Left hindlimb (tissue), 1 donor: ENCODE data around the gene DNAH7.

ENCODE experiments used
- DNase-seq: peaks from one replicate; pipeline ENCODE4 v3.0.0-alpha.2; 2018

Gene DNAH7

GRCh38 chr2:195857132-195857531 is 211.5 kb downstream of the DNAH7 start:
- no peak for DNase-seq

DNA sequence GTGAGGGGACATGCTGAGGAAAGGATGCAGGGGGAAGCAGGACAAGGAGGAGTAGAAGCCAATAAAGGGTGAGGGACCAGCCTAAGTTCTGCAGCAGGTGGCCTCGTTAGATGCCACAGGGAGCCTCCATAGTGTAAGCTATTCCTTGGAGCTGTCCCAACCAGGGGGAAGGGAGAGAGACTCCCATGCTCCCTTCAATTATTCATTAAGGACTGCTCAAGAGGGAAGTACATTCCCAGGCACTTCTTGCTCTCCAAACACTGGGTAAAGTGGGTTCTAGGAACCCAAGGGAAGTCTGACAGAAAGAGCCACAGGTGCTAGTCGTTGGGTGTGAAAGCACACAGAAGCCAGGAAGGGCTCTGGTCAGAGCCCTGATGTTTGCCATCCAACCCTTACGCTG is 217.9 kb downstream of the DNAH7 start:
- no peak for DNase-seq

DNA sequence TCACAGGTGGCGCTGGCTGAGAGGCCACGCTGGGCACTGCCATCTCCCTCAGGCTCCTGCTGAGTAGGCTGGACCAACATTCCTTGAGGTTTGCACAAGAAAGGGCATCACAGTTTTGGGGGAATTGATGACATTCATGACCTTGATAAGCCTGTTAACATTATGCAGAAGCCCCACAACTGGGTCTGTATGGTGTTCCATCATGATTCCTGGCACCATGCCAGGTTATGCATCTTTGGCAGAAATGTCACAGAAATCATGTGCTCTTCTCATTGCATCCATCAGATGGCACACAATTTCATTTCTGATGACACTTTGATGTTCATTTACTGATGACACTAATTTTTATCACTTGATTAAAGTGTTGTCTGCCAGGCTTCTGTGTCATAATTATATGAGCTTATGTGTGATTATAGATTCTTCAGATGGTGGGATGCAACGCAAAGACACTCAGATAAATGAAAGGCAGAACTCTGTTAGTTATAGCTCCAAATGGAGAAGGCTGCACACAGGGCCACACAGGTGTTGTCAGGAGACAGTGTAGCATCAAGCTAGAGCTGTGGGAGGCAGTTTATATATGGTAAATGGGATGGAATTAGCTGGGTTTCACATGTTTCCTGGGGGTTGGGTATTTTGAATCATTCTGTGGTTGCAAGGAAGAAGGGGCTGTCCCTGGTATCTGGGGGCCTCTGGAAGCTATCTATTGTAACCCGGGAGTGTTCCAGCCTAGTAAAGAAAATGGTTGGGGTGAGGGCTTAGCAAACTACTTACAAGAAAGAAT is 220.3 kb downstream of the DNAH7 start:
- no peak for DNase-seq

DNA sequence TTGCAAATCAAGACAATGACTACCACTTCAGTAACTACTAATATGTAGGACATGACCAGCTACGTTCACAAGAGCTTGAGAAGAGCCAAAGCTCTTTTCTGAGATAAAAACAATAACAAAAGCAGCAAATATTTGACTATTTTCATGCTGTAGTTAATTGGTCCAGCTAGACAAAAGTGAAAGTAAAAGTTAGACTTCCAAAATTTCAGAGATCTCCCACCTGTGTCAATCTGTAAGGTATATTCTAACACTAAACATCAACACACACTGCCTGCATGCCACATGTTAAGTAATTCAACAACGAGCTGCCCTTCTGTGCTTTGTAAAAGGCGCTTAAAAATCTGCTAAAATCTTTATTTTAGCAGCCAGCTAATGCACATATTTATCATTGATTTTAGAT is 225.7 kb downstream of the DNAH7 start:
- no peak for DNase-seq

DNA sequence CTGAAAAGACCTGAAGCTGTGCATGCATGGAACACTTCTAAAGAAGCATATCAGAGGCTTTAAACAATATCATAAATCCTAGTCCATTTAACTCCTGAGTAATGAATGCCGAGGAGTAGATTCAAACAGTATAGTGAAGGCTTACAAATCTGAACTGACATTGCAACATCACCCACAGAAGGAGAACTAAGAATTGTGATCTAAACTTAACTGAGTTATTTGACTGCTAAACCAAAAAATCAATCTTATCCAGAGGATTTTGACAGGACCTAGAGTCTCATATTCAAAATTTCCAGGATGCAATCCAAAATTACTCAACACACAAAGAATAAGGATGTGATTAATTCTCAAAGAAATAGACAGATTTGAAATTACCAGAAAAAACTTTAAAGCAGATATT is 230.6 kb downstream of the DNAH7 start:
- no peak for DNase-seq

- DNase-seq = no peak
Observed at GRCh38 chr2:195836002-195836401, 232.6 kb downstream of the DNAH7 start.

- no peak for DNase-seq
Observed at GRCh38 chr2:195834836-195835235, 233.8 kb downstream of the DNAH7 start.

DNA sequence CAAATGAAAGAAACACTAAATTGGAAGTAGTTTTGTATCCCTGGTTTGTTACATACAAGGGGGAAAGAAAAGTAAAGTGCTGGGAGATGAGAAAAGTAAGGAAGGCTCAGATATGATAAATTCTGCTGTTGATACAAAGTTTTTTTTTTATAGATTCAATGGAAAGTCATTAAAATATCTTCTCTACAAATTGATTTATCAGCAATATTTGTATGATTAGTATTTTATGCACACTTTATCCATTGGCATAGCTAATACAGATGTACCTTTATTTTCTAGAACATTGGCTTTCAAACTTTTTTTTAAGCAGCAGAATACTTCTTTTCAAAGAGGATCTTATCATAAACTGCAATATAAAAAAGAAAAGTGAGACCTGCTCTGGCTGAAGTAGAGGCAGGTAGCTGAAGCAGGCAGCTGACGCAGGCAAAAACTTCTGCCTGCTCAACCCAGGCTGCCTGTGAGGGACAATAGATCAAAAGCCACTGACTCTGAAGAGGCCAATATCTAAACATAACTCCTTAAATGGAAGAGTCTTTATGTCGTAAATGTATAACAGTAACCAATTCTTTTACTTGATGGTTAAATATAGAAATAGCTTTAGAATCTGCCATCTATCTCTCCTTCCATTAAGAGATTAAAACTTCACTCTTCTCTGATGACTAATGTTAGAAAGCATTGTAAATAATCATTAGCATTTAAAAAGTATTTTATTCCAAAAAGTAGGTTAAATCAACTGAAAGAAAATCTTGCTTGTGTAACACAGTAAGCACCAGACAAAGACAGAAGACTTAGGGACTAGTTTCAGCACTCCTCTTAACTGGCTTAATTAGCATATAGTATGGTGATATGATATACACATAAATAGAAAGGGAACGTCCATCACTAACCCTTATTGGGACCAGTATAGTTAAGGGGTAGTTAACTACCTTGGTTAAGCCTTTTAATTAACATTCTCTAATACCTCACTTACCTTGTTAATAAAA is 237.4 kb downstream of the DNAH7 start:
- DNase-seq = no peak

GRCh38 chr2:195824478-195824877 is 244.2 kb downstream of the DNAH7 start:
- no peak for DNase-seq

GRCh38 chr2:195823206-195823605 is 245.4 kb downstream of the DNAH7 start:
- DNase-seq = no peak

GRCh38 chr2:195821566-195821932 is 247.1 kb downstream of the DNAH7 start:
- no peak for DNase-seq

DNA sequence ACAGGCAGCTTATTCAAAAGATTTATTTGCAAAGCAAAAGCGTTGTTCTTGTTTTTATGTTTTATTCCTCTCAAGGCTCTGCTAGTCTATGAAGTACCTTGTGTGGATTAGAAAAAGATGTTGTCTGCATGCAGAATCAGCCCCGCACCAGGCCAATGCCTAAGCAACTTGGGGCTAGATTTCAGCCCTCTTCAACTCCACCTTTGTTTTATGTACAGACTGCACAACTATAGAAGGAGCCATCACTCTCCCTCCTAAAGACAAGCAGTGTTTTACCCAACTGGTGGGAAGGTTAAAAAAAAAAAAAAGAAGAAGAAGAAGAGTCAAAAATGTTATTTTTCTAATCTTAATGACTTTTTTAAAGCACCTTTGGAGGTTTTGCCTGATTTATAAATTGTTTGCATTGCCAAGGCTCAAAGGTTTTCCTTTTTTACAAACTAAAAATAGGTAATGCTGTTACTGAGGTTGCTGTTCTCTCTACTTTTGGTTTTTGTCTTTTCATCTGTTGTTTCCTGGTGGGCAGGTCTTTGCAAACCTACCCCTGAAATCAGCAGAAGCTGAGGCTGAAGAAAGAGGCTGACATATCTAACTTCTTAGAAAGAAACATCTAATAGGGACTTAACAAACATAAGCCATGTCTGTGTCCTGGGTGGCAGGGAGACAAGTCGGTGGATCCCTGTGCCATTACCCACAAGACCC is 247.6 kb downstream of the DNAH7 start:
- no peak for DNase-seq

DNA sequence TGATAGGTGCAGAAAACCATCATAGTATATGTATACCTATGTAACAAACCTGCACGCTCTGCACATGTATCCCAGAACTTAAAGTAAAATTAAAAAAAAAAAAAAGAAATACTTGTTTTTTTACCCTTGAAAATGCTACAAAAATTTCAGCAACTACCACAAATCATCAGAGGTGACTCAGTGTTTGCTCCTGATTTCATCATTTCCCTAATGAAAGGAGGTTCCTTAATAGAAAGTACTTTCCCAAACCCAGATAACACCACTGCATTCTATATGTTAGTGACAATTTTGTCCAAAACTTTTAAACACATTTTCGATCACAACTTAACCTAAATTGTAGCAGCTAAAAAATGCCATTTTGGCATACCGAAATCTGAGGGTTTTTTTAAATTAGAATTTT is 248.3 kb downstream of the DNAH7 start:
- DNase-seq = no peak

DNA sequence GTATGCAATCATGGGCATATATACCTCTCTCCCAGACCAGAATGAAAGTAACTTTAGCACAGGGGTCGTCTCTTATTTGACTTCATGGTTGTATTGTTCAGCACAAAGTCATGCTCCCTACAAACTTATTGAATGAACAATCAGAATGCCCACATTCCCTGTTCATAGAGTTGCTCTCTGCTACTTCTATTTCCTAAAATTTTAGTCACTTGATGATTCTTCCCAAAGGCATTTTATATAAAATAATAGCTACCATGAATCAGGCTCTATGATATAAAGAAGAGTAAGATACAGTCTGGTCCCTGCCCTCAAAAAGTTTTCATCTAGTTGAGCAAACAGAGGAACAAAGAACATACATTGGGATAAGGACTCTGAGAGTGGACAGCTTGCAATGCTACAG is 249.4 kb downstream of the DNAH7 start:
- DNase-seq = no peak

GRCh38 chr2:195818526-195818925 is 250.1 kb downstream of the DNAH7 start:
- DNase-seq = no peak

GRCh38 chr2:195818106-195818505 is 250.5 kb downstream of the DNAH7 start:
- no peak for DNase-seq

DNA sequence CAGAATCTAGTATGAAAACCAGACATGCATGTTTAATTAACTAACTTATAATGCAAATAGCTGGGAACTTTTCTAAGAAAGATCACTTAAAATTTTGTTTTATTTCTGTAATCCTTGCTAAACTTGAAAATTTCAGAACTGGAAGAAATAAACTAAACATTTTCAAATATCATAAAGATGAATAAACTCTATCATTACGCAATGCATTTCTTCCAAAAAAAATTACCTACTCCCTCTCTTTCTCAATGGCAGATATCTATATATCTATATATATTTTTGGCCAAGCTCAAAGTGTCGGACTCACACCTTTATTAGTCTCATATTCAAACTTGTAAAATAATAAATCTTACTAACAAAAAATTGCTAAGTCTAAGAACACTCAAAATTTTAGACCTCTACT is 253.6 kb downstream of the DNAH7 start:
- DNase-seq = no peak

- DNase-seq = no peak
Observed at GRCh38 chr2:195813421-195813820, 255.2 kb downstream of the DNAH7 start.

DNA sequence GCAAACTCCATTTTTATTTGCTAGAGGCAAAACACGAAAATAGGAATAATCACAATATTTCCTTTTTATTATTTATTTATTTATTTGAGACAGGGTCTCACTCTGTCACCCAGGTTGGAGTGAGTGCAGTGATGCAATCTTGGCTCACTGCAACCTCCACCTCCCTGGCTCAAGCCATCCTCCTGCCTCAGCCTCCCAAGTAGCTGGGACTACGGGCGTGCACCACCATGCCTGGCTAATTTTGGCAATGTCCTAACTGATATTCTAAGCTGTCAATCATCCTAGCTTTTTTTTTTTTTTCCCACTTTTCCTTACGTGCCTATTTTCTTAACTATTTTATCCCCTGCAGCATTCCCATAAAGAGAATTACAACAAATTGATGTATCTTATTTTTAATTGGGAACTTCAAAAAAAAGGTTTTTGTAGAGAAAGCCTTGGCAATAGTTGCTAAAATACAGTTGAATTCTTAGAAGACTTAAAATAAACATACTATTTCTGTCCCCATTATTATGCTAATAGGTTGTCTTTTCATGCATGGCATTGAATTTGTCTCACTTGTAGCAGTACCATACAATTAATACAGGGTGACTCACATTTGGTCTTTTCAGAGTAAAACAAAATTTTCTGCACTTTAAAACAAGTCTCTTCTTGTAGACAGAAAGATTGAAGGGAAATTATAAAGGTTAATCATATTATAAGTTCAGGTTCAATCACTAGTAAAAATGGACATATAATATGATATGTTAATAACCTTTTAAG is 258.1 kb downstream of the DNAH7 start:
- DNase-seq = no peak

DNA sequence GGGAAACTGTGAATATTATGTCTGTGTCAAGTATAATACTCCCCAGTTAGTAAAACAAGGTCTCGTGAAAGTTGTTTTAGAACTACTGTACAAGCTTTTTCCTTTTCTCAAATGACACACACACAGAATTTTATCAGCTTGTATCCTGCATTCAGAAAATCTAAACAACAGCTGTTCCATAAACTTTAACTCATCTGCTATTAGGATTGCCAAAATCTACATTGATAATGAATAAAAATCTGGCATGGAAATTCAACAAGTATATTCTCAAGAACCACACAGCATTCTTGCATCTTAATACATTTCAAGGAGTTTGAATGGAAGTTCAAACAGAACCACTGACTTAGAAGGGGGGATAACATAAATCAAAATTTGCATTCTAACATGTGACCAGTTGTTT is 260.4 kb downstream of the DNAH7 start:
- no peak for DNase-seq

- no peak for DNase-seq
Observed at GRCh38 chr2:195805283-195805976, 263.2 kb downstream of the DNAH7 start.

DNA sequence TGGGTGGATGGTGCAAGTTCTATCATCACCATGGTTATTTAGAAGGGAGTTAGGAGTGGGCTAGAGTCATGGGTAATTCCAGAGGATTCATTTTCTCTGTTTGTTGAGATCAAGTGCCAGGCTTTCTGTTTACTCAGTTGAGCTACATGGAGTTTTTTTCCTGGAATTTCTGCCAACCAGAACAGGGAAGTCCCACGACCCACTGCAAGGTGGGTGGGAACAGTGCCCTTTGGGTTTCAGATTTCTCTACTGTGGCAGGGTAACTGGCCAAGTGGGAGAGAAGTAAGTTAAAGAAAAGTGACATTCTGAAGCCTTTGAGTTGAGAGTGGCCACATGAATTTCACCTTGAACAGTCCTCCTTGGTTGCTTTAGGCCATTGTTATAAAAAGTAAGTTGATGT is 272.8 kb downstream of the DNAH7 start:
- no peak for DNase-seq
